Measurements from ENCODE around the gene GABRA5.
"Not testable (repeated sequence)": the region's sequence is repeated elsewhere in the genome, so short reads cannot be mapped to it uniquely, and the experiment has no call there.

GABRA5 gene

DNA sequence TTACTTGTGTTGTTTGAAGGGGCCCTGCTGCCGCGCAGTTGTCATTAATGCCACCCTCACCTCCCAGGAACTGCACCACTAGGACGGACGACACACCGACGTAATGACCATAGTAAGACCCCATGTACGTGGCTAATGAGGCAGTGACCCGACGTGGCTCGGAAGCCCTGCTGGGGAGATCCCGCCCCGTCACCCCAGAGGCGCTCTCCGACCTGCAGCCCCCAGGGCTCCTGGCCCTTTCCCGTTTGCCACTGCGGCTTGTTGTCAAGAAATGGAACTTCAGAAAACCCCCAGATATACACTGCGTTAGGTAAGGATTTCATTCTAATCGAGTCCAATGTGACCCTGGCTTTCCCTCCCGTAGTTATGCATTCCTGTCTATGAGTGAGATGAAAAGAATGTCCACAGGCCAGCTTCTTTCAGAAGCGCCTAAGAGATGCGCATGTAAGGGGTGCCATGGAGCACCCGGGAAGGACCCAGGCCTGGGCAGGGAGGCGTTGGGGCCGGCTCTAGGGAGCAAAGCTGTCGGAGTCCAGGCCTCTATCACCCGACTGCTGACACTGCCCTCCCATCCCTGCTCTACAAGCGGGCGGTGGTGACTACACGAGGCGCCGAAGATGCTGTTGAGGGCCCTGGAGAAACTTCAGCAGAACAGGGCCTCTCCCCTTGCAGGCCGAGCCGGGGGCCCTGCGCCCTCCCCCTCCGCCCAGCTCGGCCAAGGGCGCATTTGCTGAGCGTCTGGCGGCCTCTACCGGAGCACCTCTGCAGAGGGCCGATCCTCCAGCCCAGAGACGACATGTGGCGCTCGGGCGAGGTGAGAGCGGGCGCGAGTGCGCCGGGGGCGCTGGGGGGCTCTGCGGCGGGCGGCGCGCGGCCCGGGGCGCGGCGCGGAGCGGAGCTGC lies at the start of gene GABRA5:
Gene GABRA5, plus strand, starts transcription at position 765 of the 902 bp plus-strand sequence. CDS start 2,187 bp downstream, outside the sequence.
- Histone ChIP-seq H3K9ac (ENCODE audit: low read depth, low read length) (peak within 1 kb of the TSS; percentile 12; the same call in 1 of the 2 replicates), H3K27me3 (ENCODE audit: insufficient read depth, low read length) (peaks cover 51% of the 10 kb centered on the region), H3K4me1 (ENCODE audit: insufficient read depth, low read length) (peaks cover 16% of the 10 kb centered on the region; the same call in 1 of the 2 replicates), H3K4me3 (ENCODE audit: low read length) (peak within 1 kb of the TSS; percentile 68), H3K27ac (ENCODE audit: low read length) (no peak within 1 kb of the TSS), H3K9me3 (ENCODE audit: insufficient read depth, low read depth, low read length) (no peaks in the 10 kb centered on the region), H3K36me3 (ENCODE audit: insufficient read depth, low read depth, low read length) (no peaks in the 10 kb centered on the region)

DNA sequence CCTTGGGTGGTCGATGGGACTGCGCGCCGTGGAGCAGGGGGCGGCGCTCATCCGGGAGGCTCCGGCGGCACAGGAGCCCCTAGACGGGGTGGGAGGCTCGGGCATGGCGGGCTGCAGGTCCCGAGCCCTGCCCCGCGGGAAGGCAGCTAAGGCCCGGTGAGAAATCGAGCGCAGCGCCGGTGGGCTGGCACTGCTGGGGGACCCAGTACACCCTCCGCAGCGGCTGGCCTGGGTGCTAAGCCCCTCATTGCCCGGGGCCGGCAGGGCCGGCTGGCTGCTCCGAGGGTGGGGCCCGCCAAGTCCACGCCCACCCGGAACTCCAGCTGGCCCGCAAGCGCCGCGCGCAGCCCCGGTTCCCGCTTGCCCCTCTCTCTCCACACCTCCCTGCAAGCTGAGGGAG lies 35.7 kb upstream of the GABRA5 start:
- not testable (repeated sequence) for H3K9me3 ChIP-seq (ENCODE audit: insufficient read depth, low read depth, low read length); H3K4me3 ChIP-seq (ENCODE audit: low read length); H3K9ac ChIP-seq (ENCODE audit: low read depth, low read length); H3K27ac ChIP-seq (ENCODE audit: low read length); H3K27me3 ChIP-seq (ENCODE audit: insufficient read depth, low read length); H3K4me1 ChIP-seq (ENCODE audit: insufficient read depth, low read length); H3K36me3 ChIP-seq (ENCODE audit: insufficient read depth, low read depth, low read length)

DNA sequence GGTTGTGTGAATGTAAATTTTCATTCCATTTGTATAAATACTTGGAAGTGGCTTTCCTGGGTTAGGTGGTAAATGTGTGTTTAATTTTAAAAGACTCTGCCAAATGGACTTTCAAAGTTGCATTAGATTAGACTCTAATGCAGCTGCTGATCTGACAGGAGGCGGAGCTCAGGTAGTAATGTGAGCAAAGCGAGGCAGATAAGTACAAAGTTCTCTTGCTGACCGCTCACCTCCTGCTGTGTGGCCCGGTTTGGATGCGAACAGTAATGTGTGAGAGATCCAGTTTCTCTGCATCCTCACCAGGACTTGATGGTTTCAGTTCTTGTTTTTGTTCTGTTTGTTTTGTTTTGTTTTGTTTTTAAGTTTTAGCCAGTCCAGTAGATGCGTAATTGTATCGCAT lies 34.9 kb upstream of the GABRA5 start:
- no peaks in the 10 kb centered on the region for H3K27me3 ChIP-seq (ENCODE audit: insufficient read depth, low read length)
- H3K9ac ChIP-seq (ENCODE audit: low read depth, low read length): no peak overlapping the region
- H3K4me1 ChIP-seq (ENCODE audit: insufficient read depth, low read length): no peaks in the 10 kb centered on the region
- no peak overlapping the region for H3K4me3 ChIP-seq (ENCODE audit: low read length)
- no peaks in the 10 kb centered on the region for H3K36me3 ChIP-seq (ENCODE audit: insufficient read depth, low read depth, low read length)
- H3K27ac ChIP-seq (ENCODE audit: low read length): no peak overlapping the region
- peaks cover 13% of the 10 kb centered on the region; the same call in 1 of the 2 replicates for H3K9me3 ChIP-seq (ENCODE audit: insufficient read depth, low read depth, low read length)

DNA sequence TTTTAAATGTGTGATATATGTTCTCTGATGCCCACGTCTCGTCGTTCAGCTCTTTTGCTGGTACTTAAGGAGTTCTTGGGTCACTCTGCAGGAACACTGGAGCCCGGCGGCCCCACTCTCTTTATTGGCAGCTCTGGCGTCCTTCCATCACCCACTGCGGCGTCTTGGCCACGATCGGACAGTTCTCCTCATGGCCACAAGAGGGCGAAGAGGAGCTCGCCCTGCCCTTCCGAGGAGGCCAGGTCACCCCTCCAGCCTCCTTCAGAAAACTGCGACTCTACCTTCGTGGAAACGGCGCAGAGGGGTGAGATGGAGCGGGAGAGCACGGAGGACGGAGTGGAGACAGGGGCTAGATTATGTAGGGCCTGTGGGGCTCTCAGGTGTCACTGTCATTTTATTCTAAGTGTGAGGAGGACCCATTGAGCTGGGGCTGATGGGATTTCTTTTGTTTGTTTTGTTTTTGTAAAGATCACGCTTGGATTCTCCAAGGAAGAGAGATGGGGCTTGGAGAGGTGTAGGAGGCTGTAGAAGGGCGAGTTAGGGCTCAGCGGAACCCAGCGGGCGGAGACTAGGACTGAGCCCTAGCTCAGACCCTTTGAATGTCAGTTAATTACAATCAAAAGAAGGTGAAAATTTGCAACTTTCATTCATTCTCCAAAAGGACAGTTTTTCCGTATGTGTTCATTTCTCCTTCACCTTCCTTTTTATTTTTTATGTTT lies 28.0 kb upstream of the GABRA5 start:
- Histone ChIP-seq H3K4me1 (ENCODE audit: insufficient read depth, low read length) (peaks cover 15% of the 10 kb centered on the region; the same call in 1 of the 2 replicates), H3K4me3 (ENCODE audit: low read length) (peak overlapping the region; percentile 62; the same call in 1 of the 2 replicates), H3K9ac (ENCODE audit: low read depth, low read length) (peak overlapping the region; percentile 33; the same call in 1 of the 2 replicates), H3K27ac (ENCODE audit: low read length) (no peak overlapping the region), H3K27me3 (ENCODE audit: insufficient read depth, low read length) (no peaks in the 10 kb centered on the region), H3K9me3 (ENCODE audit: insufficient read depth, low read depth, low read length) (peaks cover 18% of the 10 kb centered on the region; the same call in 1 of the 2 replicates), H3K36me3 (ENCODE audit: insufficient read depth, low read depth, low read length) (no peaks in the 10 kb centered on the region)

DNA sequence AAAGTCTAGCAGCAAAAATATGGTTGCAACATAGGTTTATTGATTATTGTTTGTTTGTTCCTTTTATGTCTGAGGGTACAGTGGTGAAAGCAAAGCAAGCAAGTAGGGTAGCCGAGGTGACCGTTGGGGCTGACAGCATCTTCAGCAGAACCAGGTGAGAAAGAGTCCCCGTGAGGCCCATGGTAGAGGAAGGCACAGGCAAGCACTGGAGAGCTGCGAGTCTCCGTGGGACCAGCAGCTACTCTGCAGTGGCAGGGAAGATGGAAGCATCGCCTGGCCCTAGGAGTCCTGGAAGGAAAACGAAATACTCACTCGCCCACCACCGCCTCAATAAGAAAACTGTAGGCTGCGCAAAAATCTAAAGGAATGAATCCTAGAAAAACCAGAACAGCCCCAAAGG lies 25.3 kb upstream of the GABRA5 start:
- Histone ChIP-seq H3K27me3 (ENCODE audit: insufficient read depth, low read length) (no peaks in the 10 kb centered on the region), H3K4me3 (ENCODE audit: low read length) (no peak overlapping the region), H3K9me3 (ENCODE audit: insufficient read depth, low read depth, low read length) (peaks cover 9% of the 10 kb centered on the region; the same call in 1 of the 2 replicates), H3K27ac (ENCODE audit: low read length) (no peak overlapping the region), H3K4me1 (ENCODE audit: insufficient read depth, low read length) (peaks cover 15% of the 10 kb centered on the region; the same call in 1 of the 2 replicates), H3K9ac (ENCODE audit: low read depth, low read length) (no peak overlapping the region; the same call in 1 of the 2 replicates), H3K36me3 (ENCODE audit: insufficient read depth, low read depth, low read length) (no peaks in the 10 kb centered on the region)

DNA sequence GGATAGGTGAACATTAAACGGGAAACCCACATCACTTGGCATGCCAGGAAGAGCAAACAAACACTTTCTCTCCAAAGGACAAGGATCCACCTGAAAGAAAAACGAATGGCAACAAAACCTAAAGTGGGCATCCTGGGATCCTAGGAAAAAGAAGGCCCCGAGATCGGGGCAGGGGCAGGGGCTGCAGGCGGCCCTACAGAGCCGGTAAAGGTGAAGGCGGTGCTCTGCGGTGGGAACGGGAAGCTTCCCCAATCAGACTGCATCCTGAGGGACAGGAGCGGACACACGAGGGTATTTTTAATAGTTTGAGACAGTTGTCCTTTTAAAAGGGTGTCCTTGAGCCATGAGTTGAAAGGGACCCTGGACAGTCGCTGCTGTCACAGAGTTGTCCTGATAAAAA lies 24.9 kb upstream of the GABRA5 start:
- Histone ChIP-seq H3K4me1 (ENCODE audit: insufficient read depth, low read length) (peaks cover 18% of the 10 kb centered on the region; the same call in 1 of the 2 replicates), H3K27me3 (ENCODE audit: insufficient read depth, low read length) (no peaks in the 10 kb centered on the region), H3K9ac (ENCODE audit: low read depth, low read length) (no peak overlapping the region; the same call in 1 of the 2 replicates), H3K4me3 (ENCODE audit: low read length) (no peak overlapping the region), H3K36me3 (ENCODE audit: insufficient read depth, low read depth, low read length) (no peaks in the 10 kb centered on the region), H3K27ac (ENCODE audit: low read length) (no peak overlapping the region), H3K9me3 (ENCODE audit: insufficient read depth, low read depth, low read length) (peaks cover 5% of the 10 kb centered on the region; the same call in 1 of the 2 replicates)

DNA sequence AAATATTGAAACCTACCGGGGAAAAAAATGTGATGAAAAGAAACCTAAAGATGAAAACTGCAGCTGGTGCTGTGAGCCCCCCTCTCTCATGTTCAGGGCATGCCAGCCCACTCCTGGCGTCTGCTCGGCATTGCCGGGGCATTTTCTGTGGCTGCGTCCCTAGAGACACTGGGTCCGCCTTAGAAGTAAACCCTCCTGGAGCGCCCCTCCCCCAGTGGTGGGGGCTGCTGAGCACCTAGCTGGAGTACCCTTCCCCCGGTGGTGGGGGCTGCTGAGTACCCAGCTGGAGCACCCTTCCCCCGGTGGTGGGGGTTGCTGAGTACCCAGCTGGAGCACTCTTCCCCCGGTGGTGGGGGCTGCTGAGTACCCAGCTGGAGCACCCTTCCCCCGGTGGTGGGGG lies 24.5 kb upstream of the GABRA5 start:
- no peak overlapping the region; the same call in 1 of the 2 replicates for H3K9ac ChIP-seq (ENCODE audit: low read depth, low read length)
- H3K27ac ChIP-seq (ENCODE audit: low read length): no peak overlapping the region
- peaks cover 18% of the 10 kb centered on the region; the same call in 1 of the 2 replicates for H3K4me1 ChIP-seq (ENCODE audit: insufficient read depth, low read length)
- no peaks in the 10 kb centered on the region for H3K27me3 ChIP-seq (ENCODE audit: insufficient read depth, low read length)
- no peaks in the 10 kb centered on the region for H3K36me3 ChIP-seq (ENCODE audit: insufficient read depth, low read depth, low read length)
- no peak overlapping the region for H3K4me3 ChIP-seq (ENCODE audit: low read length)
- peaks cover under 1% of the 10 kb centered on the region; the same call in 1 of the 2 replicates for H3K9me3 ChIP-seq (ENCODE audit: insufficient read depth, low read depth, low read length)

DNA sequence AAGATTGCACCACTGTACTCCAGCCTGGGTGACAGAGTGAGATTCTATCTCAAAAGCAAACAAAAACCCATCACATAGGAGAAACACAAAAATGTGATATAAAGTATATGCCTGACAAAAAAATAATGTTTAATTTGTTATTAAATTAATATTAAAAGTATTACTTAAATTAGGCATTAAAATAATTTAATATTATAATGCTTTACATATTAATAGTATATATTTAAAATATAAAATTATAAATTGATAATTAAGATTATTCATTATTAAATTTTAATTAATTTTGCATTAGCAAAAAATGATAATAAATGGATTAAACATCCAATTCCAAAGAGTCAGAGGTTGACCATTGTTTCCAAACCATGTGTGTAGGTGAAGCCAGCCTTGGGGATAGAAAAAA lies 22.0 kb upstream of the GABRA5 start:
- Histone ChIP-seq H3K9ac (ENCODE audit: low read depth, low read length) (no peak overlapping the region), H3K4me1 (ENCODE audit: insufficient read depth, low read length) (peaks cover 18% of the 10 kb centered on the region; the same call in 1 of the 2 replicates), H3K9me3 (ENCODE audit: insufficient read depth, low read depth, low read length) (no peaks in the 10 kb centered on the region; the same call in 1 of the 2 replicates), H3K36me3 (ENCODE audit: insufficient read depth, low read depth, low read length) (no peaks in the 10 kb centered on the region), H3K27me3 (ENCODE audit: insufficient read depth, low read length) (no peaks in the 10 kb centered on the region), H3K27ac (ENCODE audit: low read length) (no peak overlapping the region), H3K4me3 (ENCODE audit: low read length) (no peak overlapping the region)

DNA sequence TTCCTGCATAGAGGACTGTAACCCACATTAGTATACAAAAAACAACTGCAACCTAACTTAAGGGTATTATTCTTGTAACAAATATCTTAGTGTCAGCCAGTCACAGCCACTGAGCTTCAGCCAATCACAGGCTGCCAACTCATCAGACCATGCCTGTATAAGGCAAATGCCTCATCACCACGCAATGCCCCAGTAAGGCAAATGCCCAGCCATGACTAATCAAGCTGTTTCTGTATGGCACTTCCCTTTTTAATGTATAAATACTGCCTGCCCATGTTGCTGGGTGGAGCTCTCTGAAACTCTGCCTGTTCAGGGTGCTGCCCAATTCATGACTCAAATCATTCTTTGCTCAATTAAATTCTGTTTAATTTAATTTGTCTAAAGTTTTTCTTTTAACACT lies 18.4 kb upstream of the GABRA5 start:
- Histone ChIP-seq H3K9me3 (ENCODE audit: insufficient read depth, low read depth, low read length) (no peaks in the 10 kb centered on the region; the same call in 1 of the 2 replicates), H3K4me3 (ENCODE audit: low read length) (no peak overlapping the region), H3K36me3 (ENCODE audit: insufficient read depth, low read depth, low read length) (no peaks in the 10 kb centered on the region), H3K9ac (ENCODE audit: low read depth, low read length) (no peak overlapping the region), H3K27me3 (ENCODE audit: insufficient read depth, low read length) (no peaks in the 10 kb centered on the region), H3K4me1 (ENCODE audit: insufficient read depth, low read length) (peaks cover 4% of the 10 kb centered on the region; the same call in 1 of the 2 replicates), H3K27ac (ENCODE audit: low read length) (no peak overlapping the region)

DNA sequence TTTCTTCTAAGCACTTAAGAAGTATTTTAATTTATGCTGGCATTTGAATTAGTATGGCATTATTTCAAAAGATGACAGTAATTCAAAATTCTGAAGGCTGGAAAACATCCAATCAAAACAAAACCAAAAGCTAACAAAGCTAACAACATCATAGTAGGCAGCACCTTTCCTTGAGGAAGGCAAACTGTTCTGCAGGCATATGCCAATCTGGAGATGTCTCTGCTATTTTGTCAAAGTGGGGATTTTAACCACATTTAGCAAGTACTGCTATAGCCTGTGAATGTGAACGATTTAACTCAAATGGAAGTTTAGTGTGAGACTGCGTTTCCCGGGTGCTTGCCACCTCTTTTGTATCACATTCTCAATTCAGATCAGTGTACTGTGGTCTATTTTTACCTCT lies 16.7 kb upstream of the GABRA5 start:
- no peak overlapping the region for H3K9ac ChIP-seq (ENCODE audit: low read depth, low read length)

DNA sequence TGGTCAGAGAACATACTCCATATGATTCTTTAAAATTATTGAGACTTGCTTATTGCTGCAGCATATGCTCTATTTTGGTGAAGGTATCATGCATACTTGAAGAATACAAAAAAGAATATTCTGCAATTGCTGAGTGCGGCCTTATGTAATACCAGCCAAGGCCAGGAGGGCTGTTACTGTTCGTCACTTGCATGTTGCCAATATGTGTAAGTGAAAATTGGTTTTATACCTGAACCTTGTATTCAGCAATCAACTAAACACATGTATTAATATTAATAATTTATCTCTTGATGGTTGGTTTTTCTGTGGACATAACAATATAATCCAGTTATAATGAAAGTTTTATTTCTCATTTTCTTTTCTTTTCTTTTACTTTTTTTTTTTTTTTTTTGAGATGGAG lies 13.9 kb upstream of the GABRA5 start:
- Histone ChIP-seq H3K9ac (ENCODE audit: low read depth, low read length) (no peak overlapping the region), H3K4me1 (ENCODE audit: insufficient read depth, low read length) (no peaks in the 10 kb centered on the region), H3K4me3 (ENCODE audit: low read length) (no peak overlapping the region), H3K27me3 (ENCODE audit: insufficient read depth, low read length) (no peaks in the 10 kb centered on the region), H3K27ac (ENCODE audit: low read length) (no peak overlapping the region), H3K9me3 (ENCODE audit: insufficient read depth, low read depth, low read length) (no peaks in the 10 kb centered on the region; the same call in 1 of the 2 replicates), H3K36me3 (ENCODE audit: insufficient read depth, low read depth, low read length) (no peaks in the 10 kb centered on the region)

More for the DNA sequence above, 16.7 kb upstream of the GABRA5 start:
- Histone ChIP-seq H3K9me3 (ENCODE audit: insufficient read depth, low read depth, low read length) (no peaks in the 10 kb centered on the region; the same call in 1 of the 2 replicates), H3K4me1 (ENCODE audit: insufficient read depth, low read length) (0 out of 2 replicates have a peak, but pooled peaks cover 3% of the 10 kb centered on the region), H3K4me3 (ENCODE audit: low read length) (no peak overlapping the region), H3K36me3 (ENCODE audit: insufficient read depth, low read depth, low read length) (no peaks in the 10 kb centered on the region), H3K27me3 (ENCODE audit: insufficient read depth, low read length) (no peaks in the 10 kb centered on the region), H3K27ac (ENCODE audit: low read length) (no peak overlapping the region)

Data from iPS-20b (cell line).